GM12878 (cell line): ENCODE results near the gene ST6GALNAC3. TPM values are rescaled to one million over a fixed set of nuclear protein-coding genes. Genes with fewer than 3 reads are reported as not detected.
A peak's percentile ranks its signal among the peaks of the same experiment; 100 is the strongest.

ENCODE experiments used
- ATAC-seq: fragments of 200-7000 bp; cut with Tn5 transposase; 3 replicates; pipeline ENCODE4 v1.9.1; 2020; ENCODE audit warnings: mild to moderate bottlenecking, moderate library complexity
- BruUV-seq: library from RNA; stranded (reverse); fragments of 400-500 nt; replicated peaks from 2 replicates; lab custom pipeline; 2021; lab: Mats Ljungman, UMichigan
- CTCF ChIA-PET: fragments of 300-600 bp; sonication (Branson Sonifier 250); formaldehyde crosslinking; extraction: SDS; loops from one replicate; lab custom pipeline; 2021; ENCODE audit warnings: inconsistent platforms; lab: Yijun Ruan, JAX
- POLR2A ChIA-PET: fragments of 350-600 bp; formaldehyde crosslinking; extraction: SDS; loops from one replicate; lab custom pipeline; 2021; ENCODE audit warnings: inconsistent platforms; lab: Charles Lee
- RAD21 ChIA-PET: fragments of 300-600 bp; sonication (Branson Sonifier 250); formaldehyde crosslinking; loops from one replicate; lab custom pipeline; 2023; ENCODE audit warnings: antibody characterized with exemption; ENCODE audit not compliant: unreplicated experiment; lab: Charles Lee
- SMC1A ChIA-PET: fragments of 300-600 bp; sonication (Branson Sonifier 250); formaldehyde crosslinking; loops from one replicate; lab custom pipeline; 2023; ENCODE audit not compliant: unreplicated experiment, uncharacterized antibody; lab: Charles Lee
- DNase-seq: peaks from one replicate; pipeline ENCODE4 v3.0.0-alpha.2; 2011; ENCODE audit warnings: low read depth, low spot score
- FAIRE-seq: peaks from 3 replicates; lab custom pipeline; 2011; peaks lifted over from hg19 to GRCh38; lab: Jason Lieb, UNC
- H2AFZ ChIP-seq: 2 replicates; pipeline ENCODE4 v1.6.0; 2011; ENCODE audit warnings: low read depth, low read length, control low read depth; ENCODE audit not compliant: control insufficient read depth
- H3K27ac ChIP-seq: 2 replicates; pipeline ENCODE4 v1.5.1; 2011; ENCODE audit warnings: control low read depth; ENCODE audit not compliant: control insufficient read depth, insufficient read depth
- H3K27me3 ChIP-seq, 2 experiments: replicated peaks in 1 of 2; 2 replicates each; pipeline versions ENCODE4 v1.6.0 to v1.6.1; 2011; ENCODE audit warnings: low read length in 1 of 2; ENCODE audit not compliant: control insufficient read depth in 2 of 2, insufficient read depth in 2 of 2
- H3K36me3 ChIP-seq, 2 experiments: 2 replicates each; pipeline ENCODE4 v1.5.1; 2011; ENCODE audit warnings: low read length in 1 of 2; ENCODE audit not compliant: control insufficient read depth in 2 of 2, insufficient read depth in 2 of 2
- H3K4me1 ChIP-seq: 2 replicates; pipeline ENCODE4 v1.6.1; 2011; ENCODE audit warnings: mild to moderate bottlenecking, low read length, moderate library complexity, mixed read lengths; ENCODE audit not compliant: control insufficient read depth, insufficient read depth
- H3K4me2 ChIP-seq: 2 replicates; pipeline ENCODE4 v1.6.0; 2011; ENCODE audit warnings: control low read depth; ENCODE audit not compliant: control insufficient read depth, insufficient read depth
- H3K4me3 ChIP-seq: fragments of 200-600 bp; sonication (generic); 2 replicates; pipeline ENCODE4 v1.5.1; 2016
- H3K79me2 ChIP-seq: 2 replicates; pipeline ENCODE4 v1.6.0; 2011; ENCODE audit warnings: low read length; ENCODE audit not compliant: control insufficient read depth, insufficient read depth
- H3K9ac ChIP-seq: 2 replicates; pipeline ENCODE4 v1.8.0; 2011; ENCODE audit warnings: low read length, control low read depth, mixed read lengths; ENCODE audit not compliant: control insufficient read depth, insufficient read depth
- H3K9me3 ChIP-seq: replicated peaks from 3 replicates; pipeline ENCODE4 v1.5.1; 2011; ENCODE audit warnings: mild to moderate bottlenecking, low read length; ENCODE audit not compliant: control insufficient read depth, insufficient read depth
- H4K20me1 ChIP-seq: 2 replicates; pipeline ENCODE4 v1.6.0; 2011; ENCODE audit not compliant: control insufficient read depth, insufficient read depth
- E2F8 ChIP-seq: fragments of 450-650 bp; IDR thresholded peaks from 2 replicates; pipeline ENCODE4 v1.6.1; 2018; ENCODE audit warnings: mild to moderate bottlenecking, low read depth, moderate library complexity; ENCODE audit not compliant: partially characterized antibody
- HDAC2 ChIP-seq: fragments of 200-600 bp; sonication (generic); IDR thresholded peaks from 2 replicates; pipeline ENCODE4 v1.6.1; 2017
- NFYB ChIP-seq: IDR thresholded peaks from 2 replicates; pipeline ENCODE4 v1.6.1; 2011; ENCODE audit warnings: low read depth, mild to moderate bottlenecking, low read length, improper control_type of control experiment, moderate library complexity; ENCODE audit not compliant: insufficient read depth
- PKNOX1 ChIP-seq: fragments of 450-650 bp; IDR thresholded peaks from 2 replicates; pipeline ENCODE4 v1.6.1; 2016; ENCODE audit warnings: mild to moderate bottlenecking
- WGBS: methylation state at CpG from one replicate; pipeline ENCODE4 v1.1.6; 2016; ENCODE audit warnings: low lambda C conversion rate; ENCODE audit not compliant: insufficient replicate concordance, insufficient coverage; ENCODE audit errors: missing lambda C conversion rate; 5-methylcytosine and 5-hydroxymethylcytosine counted together
- in situ Hi-C: fragments of 300-500 bp; cut with MboI; formaldehyde crosslinking; loops from 9 replicates; pipeline ENCODE4 v1.14.3; 2018; ENCODE audit warnings: mixed read lengths
- intact Hi-C: fragments of 100-400 bp; cut with micrococcal nuclease; formaldehyde crosslinking; loops from one replicate; pipeline ENCODE4 v1.14.2; 2022; ENCODE audit not compliant: unreplicated experiment
- polyA plus RNA-seq, 11 experiments: library from polyadenylated mRNA; depleted of rRNA in 4 of 11; unstranded in 6 of 11; stranded (reverse) in 5 of 11; fragments of >200 nt; fragmentation: Nextera tagmentation in 4 of 11; fragmentation: Illumina TruSeq in 1 of 11; extraction: Ambion mirVana in 4 of 11; extraction: Trizol in 1 of 11; gene quantifications; 1 replicate in 1 of 11; 2 replicates in 10 of 11; pipeline versions ENCODE4 v1.2.1 to v1.2.3, GENCODE V29; 2011 to 2016; ENCODE audit warnings: inconsistent platforms in 2 of 11, missing spikeins in 2 of 11, low read depth in 1 of 11
- total RNA-seq, 4 experiments: library from RNA; depleted of rRNA in 3 of 4; stranded (reverse); fragments of >200 nt in 3 of 4; fragmentation: Illumina TruSeq in 1 of 4; extraction: Trizol in 1 of 4; gene quantifications; 2 replicates each; pipeline versions ENCODE4 v1.2.1 to v1.2.3, GENCODE V29; 2013 to 2021

ST6GALNAC3 gene
- total and polyA plus RNA-seq, 10 of the 15 experiments (the other 5 are each of a cell fraction or from before 2014, with no cell fraction given), result 0.04 to 0.68 (median 0.18) TPM; not detected in 3

- ChIA-PET CTCF (interaction anchor here (0.9 to 1.5 kb wide), 2 partner anchors 8 to 272 kb away, joined by 3 to 4 read pairs; no protein-coding TSS in a partner anchor), RAD21 (no interaction called here), SMC1A (no interaction called here), POLR2A (no interaction called here)
- no peaks in the 10 kb centered on the region for H3K36me3 ChIP-seq
- ATAC-seq, result no peak
- intact Hi-C loops, result no loop called here
- no peak overlapping the region for H3K27ac ChIP-seq
- H3K4me2 ChIP-seq, result no peak overlapping the region
- no peaks in the 10 kb centered on the region for H3K27me3 ChIP-seq
- H3K4me1 ChIP-seq, result no peaks in the 10 kb centered on the region
- no peak for FAIRE-seq
- no peaks in the 10 kb centered on the region for H4K20me1 ChIP-seq
- H3K79me2 ChIP-seq, result no peaks in the 10 kb centered on the region
- BruUV-seq, result no TSS peak
- H2AFZ ChIP-seq, result no peak overlapping the region
- TF ChIP-seq PKNOX1 (0 out of 2 replicates have a peak, but pooled peaks have one; percentile 32), HDAC2 (no peak), NFYB (peak; percentile 60), E2F8 (no peak)
- DNase-seq, result no peak
- H3K9me3 ChIP-seq, result no peaks in the 10 kb centered on the region
- H3K9ac ChIP-seq, result no peak overlapping the region
- 11% methylated on average over 5 of the region's 5 CpGs for WGBS
- in situ Hi-C loops, result no loop called here
- no peak overlapping the region for H3K4me3 ChIP-seq
Observed at GRCh38 chr1:76302711-76303339, 228.3 kb downstream of the ST6GALNAC3 start.
